HepG2 (cell line): ENCODE results near the gene HCN4. TPM values are rescaled to one million over a fixed set of nuclear protein-coding genes. Genes with fewer than 3 reads are reported as not detected.

Experiments used
- ATAC-seq: fragments of 200-7000 bp; cut with Tn5 transposase; 3 replicates; pipeline ENCODE4 v1.9.1; 2020; ENCODE audit warnings: mild to moderate bottlenecking, moderate library complexity
- BruUV-seq: library from RNA; stranded (reverse); fragments of 400-500 nt; replicated peaks from 2 replicates; lab custom pipeline; 2021; lab: Mats Ljungman, UMichigan
- CTCF ChIA-PET: fragments of 300-600 bp; formaldehyde crosslinking; extraction: SDS; loops from one replicate; lab custom pipeline; 2021; ENCODE audit warnings: low total read pairs, inconsistent platforms, low intra/inter-chr PET ratio; lab: Yijun Ruan, JAX
- POLR2A ChIA-PET: fragments of 350-600 bp; sonication (Branson Sonifier 250); formaldehyde crosslinking; loops from one replicate; lab custom pipeline; 2020; ENCODE audit warnings: antibody characterized with exemption, inconsistent platforms; lab: Yijun Ruan, JAX
- DNase-seq: peaks from one replicate; pipeline ENCODE4 v3.0.0-alpha.2; 2015; ENCODE audit warnings: low spot score
- FAIRE-seq: peaks from 3 replicates; lab custom pipeline; 2011; peaks lifted over from hg19 to GRCh38; lab: Jason Lieb, UNC
- H2AFZ ChIP-seq: one replicate; pipeline ENCODE4 v1.6.1; 2011; ENCODE audit warnings: low read length, inconsistent platforms
- H3K27ac ChIP-seq: fragments of 300-600 bp; 3 replicates; pipeline ENCODE4 v1.8.0; 2011; ENCODE audit warnings: mixed run types, mild to moderate bottlenecking, mixed read lengths, low read length, inconsistent platforms; ENCODE audit not compliant: insufficient read depth; ENCODE audit errors: extremely low read length
- H3K27me3 ChIP-seq, 2 experiments: fragments of 200-600 bp in 1 of 2; 2 replicates in 1 of 2; 3 replicates in 1 of 2; pipeline versions ENCODE4 v1.6.0 to v1.8.0; 2011; ENCODE audit warnings: low read length in 2 of 2, mild to moderate bottlenecking in 2 of 2, moderate library complexity in 2 of 2, inconsistent platforms in 1 of 2; ENCODE audit not compliant: insufficient read depth in 2 of 2, control insufficient read depth in 1 of 2
- H3K36me3 ChIP-seq, 2 experiments: fragments of 200-600 bp in 1 of 2; replicated peaks in 1 of 2; 2 replicates in 1 of 2; 3 replicates in 1 of 2; pipeline versions ENCODE4 v1.5.1 to v1.8.0; 2011; ENCODE audit warnings: low read length in 2 of 2, inconsistent platforms in 1 of 2; ENCODE audit not compliant: insufficient read depth in 2 of 2, control insufficient read depth in 1 of 2
- H3K4me1 ChIP-seq: 2 replicates; pipeline ENCODE4 v1.5.1; 2012; ENCODE audit warnings: low read length, inconsistent platforms; ENCODE audit not compliant: insufficient read depth
- H3K4me2 ChIP-seq: 2 replicates; pipeline ENCODE4 v1.6.0; 2011; ENCODE audit warnings: low read depth, low read length, inconsistent platforms
- H3K4me3 ChIP-seq, 3 experiments: fragments of 200-600 bp in 1 of 3; sonication (generic), shearing (Covaris generic) in 1 of 3; replicated peaks in 1 of 3; 2 replicates each; pipeline ENCODE4 v1.5.1; 2011 to 2016; ENCODE audit warnings: low read length in 3 of 3, inconsistent platforms in 2 of 3, low read depth in 2 of 3, mild to moderate bottlenecking in 2 of 3, control low read depth in 1 of 3, mixed read lengths in 1 of 3; ENCODE audit not compliant: insufficient read depth in 1 of 3
- H3K79me2 ChIP-seq: one replicate; pipeline ENCODE4 v1.6.1; 2011; ENCODE audit warnings: low read length, inconsistent platforms; ENCODE audit not compliant: insufficient read depth
- H3K9ac ChIP-seq: 2 replicates; pipeline ENCODE4 v1.6.0; 2011; ENCODE audit warnings: mild to moderate bottlenecking, low read depth, low read length, inconsistent platforms; ENCODE audit not compliant: insufficient read depth
- H3K9me3 ChIP-seq: 2 replicates; pipeline ENCODE4 v1.5.1; 2012; ENCODE audit warnings: mild to moderate bottlenecking, low read length
- H4K20me1 ChIP-seq: 2 replicates; pipeline ENCODE4 v1.6.0; 2011; ENCODE audit warnings: inconsistent platforms, mild to moderate bottlenecking, low read length, moderate library complexity; ENCODE audit not compliant: insufficient read depth
- HIVEP1 ChIP-seq: sonication (generic); formaldehyde crosslinking; IDR thresholded peaks from 2 replicates; pipeline ENCODE4 v1.4.0; 2020; ENCODE audit warnings: mild to moderate bottlenecking, missing genetic modification reagents
- HNRNPH1 ChIP-seq: fragments of 200-400 bp; formaldehyde crosslinking; optimal IDR thresholded peaks from 2 replicates; pipeline ENCODE3; 2017; ENCODE audit warnings: mild to moderate bottlenecking, low read depth, low read length
- HOXA7 ChIP-seq: sonication (generic); formaldehyde crosslinking; IDR thresholded peaks from 2 replicates; pipeline ENCODE4 v1.8.1; 2022; ENCODE audit warnings: mild to moderate bottlenecking, missing genetic modification reagents, moderate library complexity
- MAFK ChIP-seq, 2 experiments: IDR thresholded peaks in 1 of 2; conservative IDR thresholded peaks in 1 of 2; 2 replicates each; pipeline ENCODE4 v1.6.1; 2011; ENCODE audit warnings: improper control_type of control experiment in 2 of 2, low read length in 2 of 2
- POLR2AphosphoS5 ChIP-seq: IDR thresholded peaks from 2 replicates; pipeline ENCODE4 v1.6.1; 2012; ENCODE audit warnings: low read depth, low read length
- SKI ChIP-seq: fragments of 450-650 bp; IDR thresholded peaks from one replicate; pipeline ENCODE4 v1.6.1; 2018; ENCODE audit warnings: mild to moderate bottlenecking; ENCODE audit not compliant: partially characterized antibody
- ZNF160 ChIP-seq: sonication (generic); formaldehyde crosslinking; IDR thresholded peaks from 2 replicates; pipeline ENCODE4 v1.8.0; 2022; ENCODE audit warnings: mild to moderate bottlenecking, inconsistent platforms, missing genetic modification reagents
- ZNF207 ChIP-seq: fragments of 450-650 bp; IDR thresholded peaks from 2 replicates; pipeline ENCODE4 v1.6.1; 2016; ENCODE audit warnings: antibody characterized with exemption, borderline replicate concordance
- ZNF260 ChIP-seq: sonication (generic); formaldehyde crosslinking; IDR thresholded peaks from 2 replicates; pipeline ENCODE4 v1.4.0; 2020; ENCODE audit warnings: missing genetic modification reagents, low read depth, mild to moderate bottlenecking, borderline replicate concordance
- ZNF331 ChIP-seq: sonication (generic); formaldehyde crosslinking; IDR thresholded peaks from 2 replicates; pipeline ENCODE4 v1.4.0; 2020; ENCODE audit warnings: missing genetic modification reagents
- ZSCAN29 ChIP-seq: sonication (generic); formaldehyde crosslinking; conservative IDR thresholded peaks from 2 replicates; pipeline ENCODE4 v1.4.0; 2020; ENCODE audit warnings: mild to moderate bottlenecking, missing genetic modification reagents
- WGBS: methylation state at CpG from one replicate; pipeline ENCODE4 v1.1.6; 2017; ENCODE audit warnings: low lambda C conversion rate; 5-methylcytosine and 5-hydroxymethylcytosine counted together
- in situ Hi-C: cut with HindIII; loops from 2 replicates; pipeline ENCODE4 v1.10.0; 2017; ENCODE audit warnings: low pct_unique_long_range_greater_than_20kb; ENCODE audit not compliant: extremely low pct_ligation_motif_present
- intact Hi-C: fragments of 100-400 bp; cut with micrococcal nuclease; formaldehyde crosslinking; loops from one replicate; pipeline ENCODE4 v1.10.0; 2022; ENCODE audit not compliant: unreplicated experiment
- polyA plus RNA-seq, 8 experiments: library from polyadenylated mRNA; depleted of rRNA in 3 of 8; stranded (reverse) in 7 of 8; unstranded in 1 of 8; fragments of >200 nt; fragmentation: Illumina TruSeq in 4 of 8; extraction: Trizol in 4 of 8; gene quantifications; 2 replicates each; pipeline versions ENCODE4 v1.2.1 to v1.2.3, GENCODE V29; 2011 to 2016; ENCODE audit warnings: low read depth in 4 of 8, missing spikeins in 1 of 8, mixed read lengths in 1 of 8; ENCODE audit not compliant: insufficient read depth in 1 of 8
- total RNA-seq, 5 experiments: library from RNA; depleted of rRNA; stranded (reverse); fragments of >200 nt; fragmentation: Illumina TruSeq; extraction: Trizol; gene quantifications; 2 replicates each; pipeline ENCODE4 v1.2.3, GENCODE V29; 2016; ENCODE audit warnings: low read depth in 1 of 5
- TF ChIP-seq, protein P1 (sequence below): sonication (generic); formaldehyde crosslinking; IDR thresholded peaks from 2 replicates; pipeline ENCODE4 v1.4.0; 2020; ENCODE audit warnings: mild to moderate bottlenecking, missing genetic modification reagents
- TF ChIP-seq, protein P2 (sequence below): IDR thresholded peaks from 2 replicates; pipeline ENCODE4 v1.6.1; 2012; ENCODE audit warnings: low read length, improper control_type of control experiment
- TF ChIP-seq, protein P3 (sequence below): sonication (generic); formaldehyde crosslinking; IDR thresholded peaks from 2 replicates; pipeline ENCODE4 v1.4.0; 2020; ENCODE audit warnings: missing genetic modification reagents
- TF ChIP-seq, protein P4 (sequence below): IDR thresholded peaks from 2 replicates; pipeline ENCODE4 v1.6.1; 2018; ENCODE audit warnings: missing genetic modification reagents

HCN4 gene
- total and polyA plus RNA-seq, 2 of the 13 experiments (the other 11 are each of a cell fraction or from before 2014, with no cell fraction given), result not detected

DNA sequence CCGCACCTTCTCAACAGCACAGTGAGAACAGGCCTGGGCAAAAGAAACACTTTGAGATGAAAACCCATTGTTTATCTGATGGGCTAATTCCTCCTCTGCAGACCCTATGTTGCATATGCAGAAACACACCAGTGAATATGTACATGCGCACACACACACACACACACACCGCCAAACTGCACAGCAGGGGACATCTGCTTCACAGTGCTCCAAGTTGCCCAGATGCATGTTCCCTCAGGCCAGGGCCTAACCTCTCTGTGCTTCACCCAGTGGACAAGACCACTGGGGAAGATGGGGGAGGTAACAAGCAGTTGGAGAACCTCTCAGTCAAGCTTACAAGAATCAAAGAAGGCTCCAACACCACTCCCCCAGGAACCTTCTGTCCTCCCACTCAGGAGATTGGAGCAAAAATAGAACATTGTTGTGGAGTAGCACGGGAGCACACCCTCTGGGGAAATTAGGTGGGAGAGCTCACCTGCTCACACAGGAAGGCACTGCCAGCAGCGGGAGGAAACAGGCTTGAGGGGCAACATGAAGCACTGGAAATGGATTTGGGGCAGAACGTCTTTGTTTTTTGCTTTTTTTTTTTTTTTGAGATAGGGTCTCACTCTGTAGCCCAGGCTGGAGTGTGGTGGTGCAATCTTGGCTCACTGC, 13.0 kb downstream of the HCN4 start:
- intact Hi-C loops (no loop called here), in situ Hi-C loops (no loop called here)

More for the DNA sequence above, 13.0 kb downstream of the HCN4 start:
- H3K9ac ChIP-seq, result no peak overlapping the region
- no peak overlapping the region for H3K4me3 ChIP-seq
- H3K27ac ChIP-seq, result no peak overlapping the region
- ChIA-PET CTCF (no interaction called here), POLR2A (no interaction called here)
- H3K36me3 ChIP-seq, result no peaks in the 10 kb centered on the region
- H2AFZ ChIP-seq, result no peak overlapping the region
- H3K4me2 ChIP-seq, result no peak overlapping the region
- ATAC-seq (no peak), DNase-seq (no peak), FAIRE-seq (no peak)
- no TSS peak for BruUV-seq
- no peaks in the 10 kb centered on the region for H3K79me2 ChIP-seq
- H4K20me1 ChIP-seq, result no peaks in the 10 kb centered on the region
- peaks cover 0 to 33% of the 10 kb centered on the region in 2 experiments; a peak in 4 of 5 replicates for H3K27me3 ChIP-seq
- H3K4me1 ChIP-seq, result peaks cover 12% of the 10 kb centered on the region; the same call in 1 of the 2 replicates
- TF ChIP-seq ZSCAN29 (CRISPR knock-in tag) (no peak), ZNF160 (CRISPR knock-in tag) (no peak), SKI (no peak), POLR2AphosphoS5 (no peak), MAFK (conservative IDR thresholded peaks at IDR 0.05 in 1 of 2, IDR thresholded peaks at IDR 0.05 in 1 of 2; ENCODE audit: low read length in 2 of 2) (no peak), ZNF207 (no peak), HNRNPH1 (no peak), HOXA7 (CRISPR knock-in tag) (no peak), ZNF331 (CRISPR knock-in tag) (no peak), HIVEP1 (CRISPR knock-in tag) (no peak), ZNF260 (no peak)
- TF ChIP-seq, protein P1, sequence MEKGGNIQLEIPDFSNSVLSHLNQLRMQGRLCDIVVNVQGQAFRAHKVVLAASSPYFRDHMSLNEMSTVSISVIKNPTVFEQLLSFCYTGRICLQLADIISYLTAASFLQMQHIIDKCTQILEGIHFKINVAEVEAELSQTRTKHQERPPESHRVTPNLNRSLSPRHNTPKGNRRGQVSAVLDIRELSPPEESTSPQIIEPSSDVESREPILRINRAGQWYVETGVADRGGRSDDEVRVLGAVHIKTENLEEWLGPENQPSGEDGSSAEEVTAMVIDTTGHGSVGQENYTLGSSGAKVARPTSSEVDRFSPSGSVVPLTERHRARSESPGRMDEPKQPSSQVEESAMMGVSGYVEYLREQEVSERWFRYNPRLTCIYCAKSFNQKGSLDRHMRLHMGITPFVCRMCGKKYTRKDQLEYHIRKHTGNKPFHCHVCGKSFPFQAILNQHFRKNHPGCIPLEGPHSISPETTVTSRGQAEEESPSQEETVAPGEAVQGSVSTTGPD (CRISPR knock-in tag), result no peak
- TF ChIP-seq, protein P2, sequence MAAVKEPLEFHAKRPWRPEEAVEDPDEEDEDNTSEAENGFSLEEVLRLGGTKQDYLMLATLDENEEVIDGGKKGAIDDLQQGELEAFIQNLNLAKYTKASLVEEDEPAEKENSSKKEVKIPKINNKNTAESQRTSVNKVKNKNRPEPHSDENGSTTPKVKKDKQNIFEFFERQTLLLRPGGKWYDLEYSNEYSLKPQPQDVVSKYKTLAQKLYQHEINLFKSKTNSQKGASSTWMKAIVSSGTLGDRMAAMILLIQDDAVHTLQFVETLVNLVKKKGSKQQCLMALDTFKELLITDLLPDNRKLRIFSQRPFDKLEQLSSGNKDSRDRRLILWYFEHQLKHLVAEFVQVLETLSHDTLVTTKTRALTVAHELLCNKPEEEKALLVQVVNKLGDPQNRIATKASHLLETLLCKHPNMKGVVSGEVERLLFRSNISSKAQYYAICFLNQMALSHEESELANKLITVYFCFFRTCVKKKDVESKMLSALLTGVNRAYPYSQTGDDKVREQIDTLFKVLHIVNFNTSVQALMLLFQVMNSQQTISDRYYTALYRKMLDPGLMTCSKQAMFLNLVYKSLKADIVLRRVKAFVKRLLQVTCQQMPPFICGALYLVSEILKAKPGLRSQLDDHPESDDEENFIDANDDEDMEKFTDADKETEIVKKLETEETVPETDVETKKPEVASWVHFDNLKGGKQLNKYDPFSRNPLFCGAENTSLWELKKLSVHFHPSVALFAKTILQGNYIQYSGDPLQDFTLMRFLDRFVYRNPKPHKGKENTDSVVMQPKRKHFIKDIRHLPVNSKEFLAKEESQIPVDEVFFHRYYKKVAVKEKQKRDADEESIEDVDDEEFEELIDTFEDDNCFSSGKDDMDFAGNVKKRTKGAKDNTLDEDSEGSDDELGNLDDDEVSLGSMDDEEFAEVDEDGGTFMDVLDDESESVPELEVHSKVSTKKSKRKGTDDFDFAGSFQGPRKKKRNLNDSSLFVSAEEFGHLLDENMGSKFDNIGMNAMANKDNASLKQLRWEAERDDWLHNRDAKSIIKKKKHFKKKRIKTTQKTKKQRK, result no peak
- TF ChIP-seq, protein P3, sequence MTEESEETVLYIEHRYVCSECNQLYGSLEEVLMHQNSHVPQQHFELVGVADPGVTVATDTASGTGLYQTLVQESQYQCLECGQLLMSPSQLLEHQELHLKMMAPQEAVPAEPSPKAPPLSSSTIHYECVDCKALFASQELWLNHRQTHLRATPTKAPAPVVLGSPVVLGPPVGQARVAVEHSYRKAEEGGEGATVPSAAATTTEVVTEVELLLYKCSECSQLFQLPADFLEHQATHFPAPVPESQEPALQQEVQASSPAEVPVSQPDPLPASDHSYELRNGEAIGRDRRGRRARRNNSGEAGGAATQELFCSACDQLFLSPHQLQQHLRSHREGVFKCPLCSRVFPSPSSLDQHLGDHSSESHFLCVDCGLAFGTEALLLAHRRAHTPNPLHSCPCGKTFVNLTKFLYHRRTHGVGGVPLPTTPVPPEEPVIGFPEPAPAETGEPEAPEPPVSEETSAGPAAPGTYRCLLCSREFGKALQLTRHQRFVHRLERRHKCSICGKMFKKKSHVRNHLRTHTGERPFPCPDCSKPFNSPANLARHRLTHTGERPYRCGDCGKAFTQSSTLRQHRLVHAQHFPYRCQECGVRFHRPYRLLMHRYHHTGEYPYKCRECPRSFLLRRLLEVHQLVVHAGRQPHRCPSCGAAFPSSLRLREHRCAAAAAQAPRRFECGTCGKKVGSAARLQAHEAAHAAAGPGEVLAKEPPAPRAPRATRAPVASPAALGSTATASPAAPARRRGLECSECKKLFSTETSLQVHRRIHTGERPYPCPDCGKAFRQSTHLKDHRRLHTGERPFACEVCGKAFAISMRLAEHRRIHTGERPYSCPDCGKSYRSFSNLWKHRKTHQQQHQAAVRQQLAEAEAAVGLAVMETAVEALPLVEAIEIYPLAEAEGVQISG (CRISPR knock-in tag), result no peak
- TF ChIP-seq, protein P4, sequence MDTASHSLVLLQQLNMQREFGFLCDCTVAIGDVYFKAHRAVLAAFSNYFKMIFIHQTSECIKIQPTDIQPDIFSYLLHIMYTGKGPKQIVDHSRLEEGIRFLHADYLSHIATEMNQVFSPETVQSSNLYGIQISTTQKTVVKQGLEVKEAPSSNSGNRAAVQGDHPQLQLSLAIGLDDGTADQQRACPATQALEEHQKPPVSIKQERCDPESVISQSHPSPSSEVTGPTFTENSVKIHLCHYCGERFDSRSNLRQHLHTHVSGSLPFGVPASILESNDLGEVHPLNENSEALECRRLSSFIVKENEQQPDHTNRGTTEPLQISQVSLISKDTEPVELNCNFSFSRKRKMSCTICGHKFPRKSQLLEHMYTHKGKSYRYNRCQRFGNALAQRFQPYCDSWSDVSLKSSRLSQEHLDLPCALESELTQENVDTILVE (CRISPR knock-in tag), result no peak
- 12% methylated on average over 4 of the region's 6 CpGs for WGBS
- no peaks in the 10 kb centered on the region for H3K9me3 ChIP-seq
